EH (cell line): Measurements from ENCODE around the gene VWA5A.

Experiments used
- DNase-seq: peaks from one replicate; pipeline ENCODE4 v3.0.0-alpha.2; 2015; ENCODE audit warnings: low read depth

VWA5A gene, protein sequence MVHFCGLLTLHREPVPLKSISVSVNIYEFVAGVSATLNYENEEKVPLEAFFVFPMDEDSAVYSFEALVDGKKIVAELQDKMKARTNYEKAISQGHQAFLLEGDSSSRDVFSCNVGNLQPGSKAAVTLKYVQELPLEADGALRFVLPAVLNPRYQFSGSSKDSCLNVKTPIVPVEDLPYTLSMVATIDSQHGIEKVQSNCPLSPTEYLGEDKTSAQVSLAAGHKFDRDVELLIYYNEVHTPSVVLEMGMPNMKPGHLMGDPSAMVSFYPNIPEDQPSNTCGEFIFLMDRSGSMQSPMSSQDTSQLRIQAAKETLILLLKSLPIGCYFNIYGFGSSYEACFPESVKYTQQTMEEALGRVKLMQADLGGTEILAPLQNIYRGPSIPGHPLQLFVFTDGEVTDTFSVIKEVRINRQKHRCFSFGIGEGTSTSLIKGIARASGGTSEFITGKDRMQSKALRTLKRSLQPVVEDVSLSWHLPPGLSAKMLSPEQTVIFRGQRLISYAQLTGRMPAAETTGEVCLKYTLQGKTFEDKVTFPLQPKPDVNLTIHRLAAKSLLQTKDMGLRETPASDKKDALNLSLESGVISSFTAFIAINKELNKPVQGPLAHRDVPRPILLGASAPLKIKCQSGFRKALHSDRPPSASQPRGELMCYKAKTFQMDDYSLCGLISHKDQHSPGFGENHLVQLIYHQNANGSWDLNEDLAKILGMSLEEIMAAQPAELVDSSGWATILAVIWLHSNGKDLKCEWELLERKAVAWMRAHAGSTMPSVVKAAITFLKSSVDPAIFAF

DNA sequence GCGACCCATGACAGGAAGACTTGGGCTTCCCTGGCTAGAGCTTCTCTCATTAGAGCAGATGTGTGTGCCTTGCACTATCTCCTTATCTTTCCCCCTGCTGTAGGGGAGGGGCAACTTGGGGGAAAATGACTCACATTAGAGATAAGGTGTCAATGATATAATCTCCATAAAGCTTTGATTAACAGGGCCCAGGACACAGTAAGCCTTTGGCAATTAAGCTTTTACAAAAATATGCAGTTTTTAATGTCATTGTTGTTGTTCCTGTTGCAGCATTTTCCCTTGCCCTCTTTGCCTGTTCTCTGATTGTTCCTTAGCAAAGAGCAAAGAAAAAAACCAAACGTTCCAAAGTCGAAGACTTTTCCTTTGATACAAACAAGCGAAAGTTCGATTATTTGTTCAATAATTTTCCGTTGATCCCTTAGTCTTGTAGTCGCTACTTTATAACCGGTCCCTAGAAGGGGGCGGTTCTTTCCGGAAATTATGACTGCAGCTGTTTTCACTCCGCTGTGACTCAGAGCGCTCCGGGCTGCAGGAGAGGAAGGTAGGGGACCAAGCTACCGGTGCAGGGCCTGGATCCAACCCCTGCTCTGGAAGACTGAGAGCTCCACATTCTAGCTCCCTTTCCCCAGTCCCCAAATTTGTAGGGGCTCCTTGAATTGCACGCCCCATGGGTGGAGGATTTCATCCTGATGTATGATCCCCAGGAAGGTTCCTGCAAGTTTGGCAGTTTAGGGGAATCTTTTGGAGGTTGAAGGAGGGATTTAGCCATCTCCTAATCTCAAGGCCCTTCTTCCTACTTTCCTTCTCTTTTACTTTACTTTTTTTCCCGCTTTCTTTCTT is at the start of gene VWA5A:
Gene VWA5A (plus strand): TSS at position 509 of the 840 bp plus-strand sequence. CDS start 2,062 bp downstream, outside the sequence.
- peak; percentile 71 for DNase-seq

DNA sequence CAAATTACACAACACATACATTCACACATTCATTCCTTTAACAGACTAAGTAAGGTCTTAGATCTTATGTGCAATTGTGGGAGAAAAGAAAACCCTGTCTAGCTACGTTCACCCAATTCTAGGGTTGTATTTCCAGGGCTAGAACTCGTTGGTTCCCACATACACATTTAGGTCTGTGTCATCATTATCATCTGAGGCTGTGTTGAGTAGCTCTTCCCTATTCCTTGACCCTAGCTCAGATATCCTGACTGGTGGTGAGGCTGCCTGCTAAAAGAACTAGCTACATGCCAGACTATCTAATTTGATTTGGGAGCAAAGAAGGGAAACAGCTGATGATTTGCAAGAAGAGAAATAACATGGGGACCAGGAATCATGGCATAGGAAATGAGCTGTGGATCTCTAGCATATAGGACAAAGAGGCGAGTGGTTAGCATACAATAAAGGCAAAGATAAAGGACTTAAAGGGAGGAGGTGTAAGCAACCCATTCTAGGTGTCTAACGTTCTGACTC is 46.6 kb upstream of the VWA5A start:
- DNase-seq: no peak

DNA sequence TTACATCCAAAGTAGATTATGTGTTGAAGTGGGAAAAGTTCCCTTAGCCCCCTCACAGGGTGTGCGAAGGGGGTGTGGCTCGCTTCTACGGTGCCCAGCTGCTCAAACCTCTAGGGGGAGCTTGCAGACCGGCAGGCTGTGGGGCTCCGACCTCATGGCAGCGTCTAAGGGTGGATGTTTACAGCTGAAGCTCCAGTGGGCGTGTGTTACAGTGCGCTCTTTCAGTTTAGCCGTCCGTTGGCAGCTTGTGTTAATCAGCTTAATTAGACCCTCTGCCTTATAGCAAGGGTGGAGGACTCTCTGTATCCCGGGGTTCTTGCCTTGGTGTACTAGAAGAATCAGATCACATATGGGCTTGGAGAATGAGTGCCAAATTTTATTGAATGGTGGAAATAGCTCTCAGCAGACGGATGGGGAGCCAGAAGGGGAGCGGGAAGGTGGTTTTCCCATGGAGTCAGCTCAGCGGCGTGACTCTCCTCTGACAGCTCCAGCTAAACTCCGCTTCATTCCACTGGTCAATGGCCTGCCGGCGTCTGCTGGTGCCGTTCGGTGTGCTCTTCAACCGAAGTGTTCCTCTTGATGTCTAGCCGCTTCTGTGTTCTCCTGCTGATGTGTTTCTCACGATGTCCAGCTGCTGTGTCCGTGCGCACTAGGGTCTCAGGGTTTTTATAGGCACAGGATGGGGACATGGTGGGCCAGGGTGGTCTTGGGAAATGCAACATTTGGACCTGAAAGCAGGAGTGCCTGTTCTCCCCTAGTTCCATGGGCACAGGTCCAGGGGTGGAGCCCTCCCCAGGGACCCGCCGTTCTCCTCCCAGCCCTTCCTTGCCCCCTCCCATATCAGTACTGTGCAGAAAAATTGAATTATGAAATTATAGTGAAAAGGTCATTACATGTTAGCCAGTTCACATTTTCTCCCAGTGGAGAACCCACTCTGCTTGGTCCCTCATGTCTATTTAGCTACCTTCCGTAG is 45.5 kb upstream of the VWA5A start:
- peak; percentile 62 for DNase-seq

DNA sequence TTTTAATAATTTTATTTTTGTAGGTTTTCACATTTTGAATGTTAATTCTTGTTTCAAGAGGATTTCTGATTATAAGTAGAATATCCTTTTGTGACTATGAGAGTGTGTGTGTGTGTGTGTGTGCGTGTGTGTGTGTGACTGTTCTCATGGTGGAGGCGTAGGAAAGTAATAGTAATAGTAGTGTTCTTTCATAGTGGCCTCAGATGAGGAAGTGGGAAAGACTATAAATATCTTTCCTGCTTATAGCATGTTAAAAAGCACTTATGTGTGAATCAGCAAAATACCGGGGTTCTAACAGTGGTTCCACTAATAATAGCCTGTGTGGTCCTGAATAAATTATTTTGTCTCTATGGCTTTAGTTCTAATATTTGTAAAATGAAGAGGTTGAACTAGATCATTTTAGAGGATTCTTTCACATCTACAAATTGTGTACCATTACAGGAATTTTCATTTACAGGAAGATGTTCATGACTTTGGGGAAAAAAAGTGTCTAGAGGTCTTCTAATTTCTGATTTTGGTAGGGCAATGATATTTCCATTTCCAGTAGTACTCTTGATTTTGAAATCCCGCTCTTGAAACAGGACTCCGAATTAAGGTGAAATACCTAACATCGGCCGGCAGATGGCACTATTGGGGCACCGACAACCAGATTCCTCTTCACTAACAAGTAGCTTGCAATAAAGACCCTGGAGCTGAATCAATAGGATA is 44.2 kb upstream of the VWA5A start:
- peak; percentile 68 for DNase-seq

DNA sequence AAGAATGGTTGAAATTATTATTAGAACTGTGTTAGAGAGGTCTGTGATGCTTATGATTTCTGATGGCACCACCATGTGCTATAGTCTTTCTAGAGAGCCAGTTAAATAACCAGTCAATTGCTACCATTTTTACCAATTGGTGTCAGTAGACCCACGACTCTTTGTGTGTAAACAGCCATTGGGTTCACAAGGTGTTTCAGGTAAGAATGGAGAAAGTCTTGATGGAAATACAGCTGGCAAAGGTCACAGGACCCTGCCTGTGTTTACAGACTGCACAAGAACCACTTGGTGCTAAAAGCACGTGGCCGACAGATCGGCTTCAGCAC is 43.7 kb upstream of the VWA5A start:
- no peak for DNase-seq

DNA sequence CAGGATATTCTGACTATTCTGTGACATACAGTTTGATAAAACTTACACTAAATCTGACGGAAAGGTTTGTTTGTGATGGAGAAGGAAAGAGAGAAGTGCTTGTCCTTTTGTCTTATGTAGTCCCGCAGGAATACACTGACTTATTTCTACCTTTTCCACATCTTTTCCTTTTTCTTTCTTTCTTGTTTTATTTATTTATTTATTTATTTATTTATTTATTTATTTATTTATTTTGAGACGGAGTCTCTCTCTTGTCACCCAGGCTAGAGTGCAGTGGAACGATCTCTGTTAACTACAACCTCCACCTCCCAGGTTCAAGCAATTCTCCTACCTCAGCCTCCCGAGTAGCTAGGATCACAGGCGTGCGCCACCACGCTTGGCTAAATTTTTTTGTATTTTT is 43.1 kb upstream of the VWA5A start:
- DNase-seq: no peak

DNA sequence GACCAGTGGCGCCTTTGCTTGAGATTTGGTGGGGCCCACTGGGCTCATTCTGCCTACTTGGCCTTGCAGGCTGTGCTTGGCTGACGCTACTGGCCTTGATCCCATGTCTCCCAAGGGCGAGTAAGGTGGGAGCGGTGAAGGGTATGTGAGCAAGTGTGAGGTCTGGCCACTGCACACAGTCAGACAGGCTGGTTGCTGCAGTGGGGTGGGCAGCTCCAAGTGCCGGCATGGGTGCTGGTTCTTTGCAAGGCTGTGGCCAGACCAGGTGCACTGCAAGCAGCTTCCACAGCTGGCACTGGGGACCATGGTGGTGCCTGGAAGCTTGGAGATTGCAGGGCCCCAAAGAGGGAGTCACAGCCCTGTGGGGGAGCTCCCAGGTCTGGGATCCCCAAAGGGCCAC is 40.7 kb upstream of the VWA5A start:
- DNase-seq: no peak

DNA sequence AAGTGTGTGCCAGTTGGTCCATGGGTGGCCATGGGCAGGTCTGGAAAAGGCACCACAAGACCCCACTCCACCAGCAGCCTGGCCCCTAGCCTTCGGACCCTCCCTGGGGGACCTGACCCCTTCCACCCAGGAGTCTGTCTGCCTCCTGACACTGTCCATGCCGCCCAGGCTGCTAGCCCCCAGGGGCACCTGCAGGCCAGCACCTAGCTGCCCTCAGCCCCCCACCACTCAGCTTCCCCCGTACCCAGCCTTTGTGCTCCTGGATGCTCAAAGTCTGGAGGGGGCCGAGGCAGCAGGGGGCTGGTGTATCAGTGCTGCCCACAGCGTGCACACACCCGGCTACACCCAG is 39.8 kb upstream of the VWA5A start:
- DNase-seq: no peak

DNA sequence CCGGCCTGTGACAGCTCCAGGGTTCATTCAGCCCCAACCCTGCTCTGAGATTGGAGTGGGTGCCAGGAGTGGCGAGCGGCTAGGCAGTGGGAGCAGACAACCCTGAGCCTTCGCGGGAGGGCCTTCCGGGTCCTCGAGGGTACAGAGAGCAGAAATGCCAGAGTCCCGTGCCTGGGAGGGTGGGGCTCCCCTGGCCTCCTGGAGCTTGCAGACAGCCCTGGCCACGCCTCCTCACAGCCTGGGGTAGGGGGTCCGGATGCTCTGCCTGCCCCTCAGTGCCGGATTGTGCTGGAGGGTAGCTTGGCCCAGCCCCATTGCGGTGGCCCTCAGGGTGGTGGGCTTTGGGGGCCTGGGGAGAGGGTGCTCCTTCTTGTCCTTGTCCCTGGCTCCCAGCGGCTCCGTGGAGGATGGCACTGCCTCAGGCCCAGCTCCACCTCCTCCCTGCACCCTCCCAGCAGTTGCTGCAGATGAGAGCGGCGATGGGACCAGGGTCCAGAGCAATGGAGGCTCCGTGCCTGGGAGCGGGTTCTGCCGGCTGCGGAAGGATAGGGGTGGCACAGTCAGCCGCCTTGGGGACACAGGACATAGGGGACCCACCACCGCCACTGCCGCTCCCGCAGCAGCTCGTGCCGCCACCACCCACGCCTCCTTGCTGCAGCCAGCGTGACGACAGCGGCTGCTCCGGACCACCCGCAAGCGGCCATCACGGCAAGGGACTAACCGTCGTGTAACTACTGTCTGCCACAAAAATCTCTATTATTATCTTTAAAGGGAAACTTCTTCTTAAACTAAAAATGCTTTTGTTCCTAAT is 39.2 kb upstream of the VWA5A start:
- peak; percentile 3 for DNase-seq

DNA sequence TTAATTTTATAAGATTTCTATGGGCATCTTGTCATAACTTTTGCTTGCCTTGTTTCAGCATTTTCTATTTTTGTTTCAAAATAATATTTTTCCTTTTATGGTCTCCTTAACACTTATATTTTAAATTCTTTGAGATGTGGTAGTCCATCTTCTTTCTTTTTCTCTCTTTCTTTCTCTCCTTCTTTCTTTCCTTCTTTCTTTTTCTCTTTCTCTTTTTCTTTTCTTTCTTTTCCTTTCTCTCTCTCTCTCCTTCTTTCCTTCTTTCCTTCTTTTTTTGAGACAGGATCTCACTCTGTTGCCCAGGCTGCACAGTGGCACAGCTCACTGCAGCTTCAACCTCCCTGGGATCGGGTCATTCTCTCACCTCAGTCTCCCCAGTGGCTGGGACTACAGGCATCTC is 38.0 kb upstream of the VWA5A start:
- DNase-seq: no peak

DNA sequence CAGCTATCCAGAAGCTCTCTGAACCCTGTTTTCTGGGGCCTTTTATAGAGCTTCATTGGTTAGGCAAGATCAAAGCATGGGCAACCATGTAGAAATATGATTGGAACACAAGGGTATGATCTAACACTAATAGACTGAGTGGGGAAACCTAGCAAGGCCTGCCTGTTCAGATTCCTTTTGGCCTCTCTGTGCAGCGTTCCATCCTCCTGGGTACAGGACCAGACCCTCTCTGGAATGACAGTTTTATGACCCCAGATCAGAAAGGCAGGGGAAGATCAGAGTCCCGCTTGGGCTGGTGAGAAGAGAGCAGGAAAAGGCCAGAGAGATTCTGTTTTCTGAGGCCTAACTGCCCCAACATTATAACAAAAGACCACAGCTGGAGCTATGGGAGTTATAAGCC is 36.7 kb upstream of the VWA5A start:
- no peak for DNase-seq

DNA sequence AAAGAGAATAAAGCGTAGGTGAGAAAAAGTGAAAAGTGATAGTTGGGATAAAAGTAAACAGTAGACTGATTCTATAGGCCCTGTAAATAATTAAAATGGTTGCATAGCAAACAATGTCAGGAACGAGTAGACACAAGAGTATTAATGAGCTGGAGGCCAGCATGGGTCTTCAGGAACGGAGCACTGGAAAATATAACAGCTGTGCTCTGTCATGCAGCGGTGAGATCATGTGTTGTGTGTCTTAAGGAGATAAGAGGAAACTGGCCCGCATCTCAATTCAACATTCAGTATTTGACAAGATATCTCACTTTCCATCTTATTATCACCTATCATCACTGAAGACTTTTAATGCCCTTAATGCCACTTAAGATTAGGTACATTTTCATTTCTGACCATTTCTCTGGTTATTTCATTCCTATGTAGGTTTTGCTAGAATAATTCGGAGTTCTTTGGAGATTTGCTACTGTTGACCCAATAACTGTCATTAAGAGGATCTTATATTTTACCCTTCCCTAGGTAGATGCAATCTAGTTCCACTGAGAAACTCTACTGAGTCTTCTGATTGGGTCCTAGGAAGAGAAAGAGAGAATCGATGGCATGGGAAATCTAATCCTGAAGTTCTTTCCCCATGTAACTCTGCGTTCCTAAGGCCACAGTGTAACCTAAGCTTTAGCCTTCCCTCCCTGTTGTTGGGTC is 35.5 kb upstream of the VWA5A start:
- no peak for DNase-seq

DNA sequence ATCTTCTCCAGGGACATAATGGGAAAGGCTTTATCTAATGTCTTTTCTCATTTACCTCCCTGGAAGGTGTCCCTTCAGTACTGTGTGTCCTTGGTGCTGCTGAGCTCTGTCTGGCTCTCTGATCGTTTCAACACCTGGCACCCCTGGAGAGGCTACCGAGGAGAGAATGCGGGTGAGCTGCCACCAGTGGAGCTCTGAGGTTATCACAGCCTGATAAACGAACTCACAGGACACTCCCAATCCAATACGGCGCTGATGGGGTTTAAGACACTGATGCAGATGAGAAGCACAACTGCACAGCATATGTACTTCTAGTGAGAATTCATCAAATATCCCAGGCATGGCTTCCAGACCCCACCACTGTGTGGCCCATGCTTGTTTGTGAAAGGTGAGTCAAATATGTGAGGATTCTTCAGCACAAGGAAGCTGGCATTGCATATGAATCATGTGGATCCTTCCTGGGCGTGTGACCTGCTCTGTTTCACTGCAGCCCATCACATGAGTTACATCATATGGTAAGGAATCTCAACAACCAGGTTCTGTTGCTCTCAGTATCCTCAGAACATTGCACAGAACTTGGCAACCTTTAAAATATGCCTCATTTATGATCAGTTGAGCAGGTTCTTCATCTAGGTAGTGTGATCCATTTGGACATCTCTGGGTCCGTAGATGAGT is 34.8 kb upstream of the VWA5A start:
- DNase-seq: no peak

DNA sequence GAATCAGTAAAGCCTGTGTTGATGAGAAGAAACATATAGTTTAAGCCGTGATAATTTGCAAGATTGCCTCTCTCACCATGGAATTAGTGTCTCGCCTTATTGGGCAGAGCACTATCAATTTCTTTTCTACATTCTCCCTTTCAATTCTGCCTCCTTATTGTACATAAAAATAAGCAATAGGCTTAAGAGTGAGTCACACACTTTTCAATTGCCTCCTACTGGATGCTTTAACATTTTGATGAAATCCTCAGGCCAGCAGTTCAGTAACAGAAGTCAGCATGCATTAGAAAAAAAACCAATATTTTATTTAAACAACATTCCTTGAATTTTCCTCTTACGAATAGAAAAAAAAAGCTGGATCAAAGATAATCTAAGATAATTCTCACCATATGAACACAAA is 33.8 kb upstream of the VWA5A start:
- no peak for DNase-seq

DNA sequence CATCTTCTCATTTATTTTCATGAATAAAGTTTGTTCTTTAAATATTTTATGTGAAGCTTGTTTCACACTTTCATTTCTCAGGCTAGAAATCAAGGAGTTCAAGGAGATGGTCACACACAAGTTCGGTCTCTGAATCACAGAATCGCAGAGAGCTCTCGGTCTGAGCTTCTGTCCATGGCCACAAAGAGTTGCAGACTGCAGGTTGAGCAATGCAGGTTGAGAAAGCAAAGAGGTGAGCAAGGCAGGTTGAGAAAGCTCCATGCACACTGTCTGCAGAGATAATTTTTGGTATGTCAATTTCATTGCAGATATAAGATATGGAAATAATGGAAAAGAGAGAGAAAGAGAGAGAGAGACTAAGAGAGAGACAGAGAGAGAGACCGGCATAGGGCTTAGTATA is 32.9 kb upstream of the VWA5A start:
- DNase-seq: no peak

DNA sequence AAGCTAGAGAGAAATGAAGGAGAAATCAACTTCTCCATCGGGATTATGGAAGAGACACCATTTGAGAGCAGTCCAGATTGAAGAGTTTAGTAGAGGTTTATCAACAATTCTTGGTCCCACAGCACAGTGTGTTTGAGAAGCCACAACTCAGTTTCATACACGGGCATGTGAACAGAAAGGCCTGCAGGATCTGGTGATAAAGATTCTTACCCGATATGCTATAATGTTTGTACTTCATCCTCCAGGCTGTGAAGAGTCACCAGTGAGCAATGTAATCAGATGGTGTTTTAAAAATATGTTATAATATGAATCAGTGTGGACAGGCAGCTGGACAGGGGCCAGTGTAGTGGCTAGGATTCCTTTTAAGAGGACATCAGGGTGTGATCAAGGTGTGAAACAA is 29.7 kb upstream of the VWA5A start:
- DNase-seq: no peak

DNA sequence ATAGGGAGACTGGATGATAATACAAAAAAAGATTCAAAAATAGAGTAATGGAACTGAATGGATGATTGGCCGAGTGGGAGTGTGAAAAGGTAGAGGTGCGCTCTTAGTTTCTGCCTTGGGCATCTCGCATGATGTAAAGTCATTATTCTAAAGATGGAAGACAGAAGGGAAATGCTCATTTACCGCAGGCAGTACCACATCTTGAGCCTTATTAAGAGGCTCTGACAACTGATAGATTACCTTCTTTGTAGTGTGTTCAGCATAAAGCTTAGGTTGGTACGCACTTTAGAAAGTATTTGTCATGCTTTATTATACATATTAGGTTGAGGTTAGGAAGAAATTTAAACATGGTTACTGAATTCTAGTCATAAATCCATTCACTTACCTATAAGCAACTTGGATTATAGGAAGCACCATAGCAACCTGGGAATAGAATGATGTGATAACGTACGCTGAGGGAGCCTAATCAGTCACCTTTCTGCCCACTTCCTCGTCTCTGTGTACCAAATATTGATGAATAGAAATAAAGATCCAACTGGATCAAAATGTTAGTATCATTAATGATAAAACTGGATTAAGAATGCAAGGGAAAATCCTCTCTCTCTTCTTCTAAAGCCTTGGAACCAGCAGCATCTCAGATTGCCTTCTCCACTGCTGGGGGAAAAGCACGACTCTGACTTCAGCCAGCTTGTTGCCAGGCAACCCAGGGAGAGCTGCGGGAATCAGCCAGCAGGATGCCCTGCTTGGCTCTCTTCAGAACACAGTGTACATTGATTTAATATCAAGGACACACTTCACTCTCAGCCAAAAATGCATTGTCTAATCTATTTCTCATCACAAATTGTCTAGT is 29.0 kb upstream of the VWA5A start:
- DNase-seq: no peak

DNA sequence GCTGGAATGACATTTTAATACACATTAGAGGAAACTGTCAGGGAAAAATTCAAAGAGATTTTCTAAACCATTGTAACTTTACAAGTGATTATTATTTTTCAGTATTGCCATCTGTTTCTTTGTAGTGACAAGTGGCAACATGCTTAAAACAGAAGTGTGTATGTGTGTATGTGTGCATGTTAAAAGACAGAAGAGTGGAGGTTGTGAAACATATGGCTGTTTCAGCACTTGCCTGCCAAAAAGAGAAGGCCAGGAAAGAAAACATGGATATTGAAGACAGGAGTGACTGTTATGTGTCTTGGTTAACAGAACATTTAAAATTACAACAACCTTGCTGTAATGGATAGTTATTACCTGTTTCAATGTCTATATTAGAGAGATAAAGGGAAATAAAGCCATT is 24.3 kb upstream of the VWA5A start:
- no peak for DNase-seq
